HepG2 (cell line): ENCODE measurements around the gene FOXK2. TPM values are rescaled to one million over a fixed set of nuclear protein-coding genes. Genes with fewer than 3 reads are reported as not detected.

ENCODE experiments used
- BHLHE40 ChIP-seq: IDR thresholded peaks from 2 replicates; pipeline ENCODE4 v1.6.1; 2011; ENCODE audit warnings: low read length, improper control_type of control experiment
- CREB1 ChIP-seq, 2 experiments: fragments of 450-650 bp in 1 of 2; IDR thresholded peaks; 2 replicates each; pipeline ENCODE4 v1.6.1; 2016 to 2017; ENCODE audit warnings: control low read depth in 1 of 2, mild to moderate bottlenecking in 1 of 2, missing compliant biosample characterization in 1 of 2, missing genetic modification characterization in 1 of 2
- FIP1L1 ChIP-seq: fragments of 200-400 bp; formaldehyde crosslinking; IDR thresholded peaks from 2 replicates; pipeline ENCODE4 v1.6.1; 2018; ENCODE audit warnings: low read depth, mild to moderate bottlenecking, low read length, moderate library complexity, borderline replicate concordance; ENCODE audit not compliant: insufficient read depth
- FOXO1 ChIP-seq: sonication (generic); formaldehyde crosslinking; IDR thresholded peaks from 2 replicates; pipeline ENCODE4 v1.4.0; 2020; ENCODE audit warnings: missing genetic modification reagents
- FOXP1 ChIP-seq, 2 experiments: fragments of 450-650 bp in 1 of 2; IDR thresholded peaks; 2 replicates each; pipeline ENCODE4 v1.6.1; 2017 to 2018; ENCODE audit warnings: antibody characterized with exemption in 1 of 2
- SOX6 ChIP-seq, 2 experiments: fragments of 450-650 bp in 1 of 2; sonication (generic) in 1 of 2; formaldehyde crosslinking in 1 of 2; IDR thresholded peaks; 2 replicates each; pipeline versions ENCODE4 v1.4.0 to v1.6.1; 2017 to 2020; ENCODE audit warnings: antibody characterized with exemption in 1 of 2, mild to moderate bottlenecking in 1 of 2, missing genetic modification reagents in 1 of 2
- TEF ChIP-seq: sonication (generic); formaldehyde crosslinking; IDR thresholded peaks from 2 replicates; pipeline ENCODE4 v1.5.0; 2020; ENCODE audit warnings: missing genetic modification reagents
- ZBTB33 ChIP-seq: sonication (generic); formaldehyde crosslinking; IDR thresholded peaks from 2 replicates; pipeline ENCODE4 v1.4.0; 2020; ENCODE audit warnings: missing genetic modification reagents
- ZBTB38 ChIP-seq: sonication (generic); formaldehyde crosslinking; IDR thresholded peaks from 2 replicates; pipeline ENCODE4 v1.5.1; 2020; ENCODE audit warnings: mild to moderate bottlenecking, missing genetic modification reagents
- ZFP82 ChIP-seq: sonication (generic); formaldehyde crosslinking; IDR thresholded peaks from 2 replicates; pipeline ENCODE4 v1.5.1; 2020; ENCODE audit warnings: mild to moderate bottlenecking, missing genetic modification reagents, borderline replicate concordance
- ZHX1 ChIP-seq: sonication (generic); formaldehyde crosslinking; IDR thresholded peaks from 2 replicates; pipeline ENCODE4 v1.8.1; 2022; ENCODE audit warnings: low read depth, mild to moderate bottlenecking, missing genetic modification reagents
- ZNF256 ChIP-seq: sonication (generic); formaldehyde crosslinking; conservative IDR thresholded peaks from 2 replicates; pipeline ENCODE4 v1.4.0; 2020; ENCODE audit warnings: missing genetic modification reagents
- ZNF281 ChIP-seq: sonication (generic); formaldehyde crosslinking; IDR thresholded peaks from 2 replicates; pipeline ENCODE4 v1.4.0; 2020; ENCODE audit warnings: missing genetic modification reagents, borderline replicate concordance
- ZNF430 ChIP-seq: sonication (generic); formaldehyde crosslinking; IDR thresholded peaks from 2 replicates; pipeline ENCODE4 v1.9.0; 2021; ENCODE audit warnings: mild to moderate bottlenecking, missing genetic modification reagents
- ZNF501 ChIP-seq: sonication (generic); formaldehyde crosslinking; IDR thresholded peaks from 2 replicates; pipeline ENCODE4 v1.5.1; 2020; ENCODE audit warnings: mild to moderate bottlenecking, moderate library complexity, missing genetic modification reagents
- ZNF83 ChIP-seq: sonication (generic); formaldehyde crosslinking; IDR thresholded peaks from 2 replicates; pipeline ENCODE4 v1.4.0; 2020; ENCODE audit warnings: missing genetic modification reagents, mild to moderate bottlenecking, borderline replicate concordance
- polyA plus RNA-seq, 8 experiments: library from polyadenylated mRNA; depleted of rRNA in 3 of 8; stranded (reverse) in 7 of 8; unstranded in 1 of 8; fragments of >200 nt; fragmentation: Illumina TruSeq in 4 of 8; extraction: Trizol in 4 of 8; gene quantifications; 2 replicates each; pipeline versions ENCODE4 v1.2.1 to v1.2.3, GENCODE V29; 2011 to 2016; ENCODE audit warnings: low read depth in 4 of 8, missing spikeins in 1 of 8, mixed read lengths in 1 of 8; ENCODE audit not compliant: insufficient read depth in 1 of 8
- total RNA-seq, 5 experiments: library from RNA; depleted of rRNA; stranded (reverse); fragments of >200 nt; fragmentation: Illumina TruSeq; extraction: Trizol; gene quantifications; 2 replicates each; pipeline ENCODE4 v1.2.3, GENCODE V29; 2016; ENCODE audit warnings: low read depth in 1 of 5

FOXK2 gene
- total and polyA plus RNA-seq, 2 of the 13 experiments (the other 11 are each of a cell fraction or from before 2014, with no cell fraction given), result 67.1 to 67.2 TPM

GRCh38 chr17:82636626-82637598, 117.4 kb downstream of the FOXK2 start (continued):
- TF ChIP-seq SOX6 (IDR thresholded peaks at IDR 0.05) (no peak), SOX6 (CRISPR knock-in tag; IDR thresholded peaks at IDR 0.05) (peak; percentile 62), CREB1 (IDR thresholded peaks at IDR 0.05) (0 out of 2 replicates have a peak, but pooled peaks have one; percentile 24), CREB1 (CRISPR knock-in tag; IDR thresholded peaks at IDR 0.05) (peak; percentile 81), ZBTB33 (peak; percentile 97), ZNF501 (peak; percentile 17; the same call in 1 of the 2 replicates), ZNF256 (no peak), ZFP82 (0 out of 2 replicates have a peak, but pooled peaks have one; percentile 68), FOXO1 (CRISPR knock-in tag) (peak; percentile 22; the same call in 1 of the 2 replicates), ZNF83 (no peak), BHLHE40 (no peak), TEF (CRISPR knock-in tag) (no peak), ZNF430 (CRISPR knock-in tag) (no peak), FOXP1 (IDR thresholded peaks at IDR 0.05) (peak; percentile 54; the same call in 1 of the 2 replicates), FOXP1 (CRISPR knock-in tag; IDR thresholded peaks at IDR 0.05) (peak; percentile 64; the same call in 1 of the 2 replicates), ZHX1 (CRISPR knock-in tag) (no peak), ZNF281 (CRISPR knock-in tag) (no peak), ZBTB38 (peak; percentile 30; the same call in 1 of the 2 replicates), FIP1L1 (no peak)
- TF ChIP-seq, all 625 proteins: peak for 49
